Activated CD4-positive, alpha-beta T cell treated with anti-CD3 and anti-CD28 coated beads, Interleukin-2, amount 10 ng/mL, durations not matched to agents 7 days and 5 days (primary cell): ENCODE data around the gene NR1I2. TPM values are rescaled to one million over a fixed set of nuclear protein-coding genes. Genes with fewer than 3 reads are reported as not detected.

ENCODE experiments used
- CTCF ChIA-PET: fragments of 350-600 bp; sonication (Branson Sonifier 250); formaldehyde crosslinking; loops from one replicate; lab custom pipeline; 2021; ENCODE audit warnings: antibody characterized with exemption; lab: Charles Lee
- POLR2A ChIA-PET: fragments of 350-600 bp; sonication (Branson Sonifier 250); formaldehyde crosslinking; loops from one replicate; lab custom pipeline; 2021; ENCODE audit warnings: antibody characterized with exemption; lab: Charles Lee
- DNase-seq: peaks from one replicate; pipeline ENCODE4 v3.0.0-alpha.2; 2020
- H3K27ac Mint-ChIP-seq: one replicate; pipeline ENCODE4 v1.8.0; 2021; ENCODE audit warnings: mild to moderate bottlenecking, moderate library complexity, mixed read lengths
- H3K27me3 Mint-ChIP-seq: one replicate; pipeline ENCODE4 v1.8.0; 2021; ENCODE audit warnings: mixed read lengths
- H3K36me3 Mint-ChIP-seq: one replicate; pipeline ENCODE4 v1.8.0; 2021; ENCODE audit warnings: low read depth, mixed read lengths
- H3K4me1 Mint-ChIP-seq: one replicate; pipeline ENCODE4 v1.8.0; 2021; ENCODE audit warnings: mixed read lengths
- H3K4me3 Mint-ChIP-seq: one replicate; pipeline ENCODE4 v1.8.0; 2021; ENCODE audit warnings: mild to moderate bottlenecking, moderate library complexity, mixed read lengths
- H3K9me3 Mint-ChIP-seq: one replicate; pipeline ENCODE4 v1.8.0; 2021; ENCODE audit warnings: mixed read lengths
- total RNA-seq, 2 experiments: library from RNA; stranded (reverse); gene quantifications; one replicate each; pipeline ENCODE4 v1.2.3, GENCODE V29; 2021

Gene NR1I2
- total RNA-seq, 2 experiments from 2014 or later: 0.10 TPM; not detected in 1

DNA sequence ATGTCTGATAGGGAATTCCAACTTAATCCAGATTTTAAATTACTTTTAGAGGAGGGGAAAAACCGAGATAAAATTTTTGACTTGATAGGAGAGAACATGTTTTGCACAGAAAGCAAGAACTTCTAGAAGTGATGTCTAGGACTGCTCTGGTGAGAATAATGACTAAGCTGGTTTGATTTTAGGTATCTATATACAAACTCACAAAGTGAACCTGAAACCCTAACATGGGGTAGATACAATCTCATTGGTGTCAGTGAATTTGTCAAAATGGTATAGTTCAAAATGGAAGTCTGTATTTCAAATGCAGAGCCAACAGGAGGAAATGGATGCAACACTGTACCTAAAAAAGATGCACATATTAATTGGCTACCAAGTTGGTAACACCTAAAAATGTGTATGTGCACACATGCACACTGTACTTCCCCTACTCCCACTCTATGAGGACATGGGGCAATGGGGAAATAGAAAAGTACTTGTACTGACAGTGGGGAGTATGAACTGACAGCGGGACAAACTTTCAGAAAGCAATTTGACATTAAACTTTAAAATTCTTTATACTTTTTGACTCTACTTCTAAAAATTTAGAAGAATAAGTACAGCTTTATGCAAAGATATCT is 53.0 kb downstream of the NR1I2 start:
- peaks cover 2% of the 10 kb centered on the region for H3K36me3 Mint-ChIP-seq
- H3K27ac Mint-ChIP-seq: no peak overlapping the region
- POLR2A ChIA-PET: interaction anchor here (0.8 kb wide), 1 partner anchor 255 kb away, joined by 4 read pairs; no protein-coding TSS in a partner anchor
- CTCF ChIA-PET: no interaction called here
- no peaks in the 10 kb centered on the region for H3K27me3 Mint-ChIP-seq
- no peak overlapping the region for H3K4me3 Mint-ChIP-seq
- no peak for DNase-seq
- H3K9me3 Mint-ChIP-seq: no peaks in the 10 kb centered on the region
- H3K4me1 Mint-ChIP-seq: peaks cover 1% of the 10 kb centered on the region

GRCh38 chr3:119835556-119835955 is 53.7 kb downstream of the NR1I2 start:
- Mint-ChIP-seq H3K4me3 (no peak overlapping the region), H3K27me3 (no peaks in the 10 kb centered on the region), H3K27ac (no peak overlapping the region), H3K36me3 (peaks cover 2% of the 10 kb centered on the region), H3K4me1 (peaks cover 1% of the 10 kb centered on the region), H3K9me3 (no peaks in the 10 kb centered on the region)
- no peak for DNase-seq
- POLR2A ChIA-PET: interaction anchor here (0.7 kb wide), 1 partner anchor 35 kb away, joined by 4 read pairs; no protein-coding TSS in a partner anchor
- CTCF ChIA-PET: no interaction called here

DNA sequence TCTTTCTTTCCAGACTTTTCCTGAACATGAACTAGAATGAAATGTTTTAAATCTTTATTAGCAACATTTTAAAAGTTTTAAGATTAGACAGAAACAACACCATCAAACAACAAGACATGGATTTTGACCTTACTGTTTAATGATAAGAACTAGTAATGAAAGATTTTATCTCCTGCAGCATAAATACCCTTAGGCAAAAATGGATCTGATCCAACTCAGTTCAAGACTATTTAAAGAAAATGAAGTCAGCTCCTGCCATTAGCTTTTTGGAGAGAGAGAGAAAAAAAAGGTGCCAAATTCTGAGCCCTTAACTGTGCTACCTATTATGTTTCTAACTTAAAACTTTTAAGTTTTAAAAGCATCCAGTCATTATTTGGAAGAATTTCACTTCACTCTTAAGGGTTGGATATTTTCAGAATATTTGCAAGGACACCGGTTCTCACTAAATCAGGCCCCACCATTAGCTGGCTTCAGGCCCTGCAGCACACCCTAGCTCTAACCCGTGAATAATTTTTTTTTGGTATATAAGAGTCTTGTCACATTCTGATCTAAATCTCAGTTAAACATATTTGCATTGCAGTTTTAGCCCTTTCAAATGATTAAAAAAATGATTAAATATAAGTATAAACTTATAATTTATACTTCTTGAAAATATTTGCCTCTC is 60.0 kb downstream of the NR1I2 start:
- Mint-ChIP-seq H3K4me3 (no peak overlapping the region), H3K27me3 (no peaks in the 10 kb centered on the region), H3K27ac (no peak overlapping the region), H3K4me1 (no peaks in the 10 kb centered on the region), H3K36me3 (peaks cover 31% of the 10 kb centered on the region), H3K9me3 (peaks cover 7% of the 10 kb centered on the region)
- POLR2A ChIA-PET: no interaction called here
- CTCF ChIA-PET: no interaction called here
- no peak for DNase-seq

- Mint-ChIP-seq H3K27me3 (no peaks in the 10 kb centered on the region), H3K36me3 (peaks cover 49% of the 10 kb centered on the region), H3K27ac (no peak overlapping the region), H3K4me3 (no peak overlapping the region), H3K9me3 (peaks cover 10% of the 10 kb centered on the region), H3K4me1 (no peaks in the 10 kb centered on the region)
- ChIA-PET POLR2A (no interaction called here), CTCF (interaction anchor here (0.8 to 1.2 kb wide), 2 partner anchors 9 to 568 kb away, joined by 3 read pairs; no protein-coding TSS in a partner anchor)
- DNase-seq: no peak
Observed at GRCh38 chr3:119849126-119849525, 67.2 kb downstream of the NR1I2 start.

- Mint-ChIP-seq H3K27me3 (no peaks in the 10 kb centered on the region), H3K36me3 (peaks cover 69% of the 10 kb centered on the region), H3K4me1 (no peaks in the 10 kb centered on the region), H3K9me3 (peaks cover 31% of the 10 kb centered on the region), H3K4me3 (no peak overlapping the region), H3K27ac (no peak overlapping the region)
- ChIA-PET CTCF (no interaction called here), POLR2A (no interaction called here)
- DNase-seq: no peak
Observed at GRCh38 chr3:119856695-119857094, 74.8 kb downstream of the NR1I2 start.

- DNase-seq: no peak
- Mint-ChIP-seq H3K9me3 (peaks cover 30% of the 10 kb centered on the region), H3K27me3 (no peaks in the 10 kb centered on the region), H3K4me3 (no peak overlapping the region), H3K4me1 (no peaks in the 10 kb centered on the region), H3K27ac (no peak overlapping the region), H3K36me3 (peaks cover 75% of the 10 kb centered on the region)
- ChIA-PET POLR2A (no interaction called here), CTCF (interaction anchor here (0.6 to 1.0 kb wide), 2 partner anchors 55 to 167 kb away, joined by 3 read pairs; no protein-coding TSS in a partner anchor)
Observed at GRCh38 chr3:119858957-119859356, 77.1 kb downstream of the NR1I2 start.

GRCh38 chr3:119859728-119860127 is 77.8 kb downstream of the NR1I2 start:
- Mint-ChIP-seq H3K36me3 (peaks cover 71% of the 10 kb centered on the region), H3K4me1 (no peaks in the 10 kb centered on the region), H3K27ac (no peak overlapping the region), H3K4me3 (no peak overlapping the region), H3K9me3 (peaks cover 24% of the 10 kb centered on the region), H3K27me3 (no peaks in the 10 kb centered on the region)
- no peak for DNase-seq
- ChIA-PET CTCF (interaction anchor here (0.6 kb wide), 1 partner anchor 168 kb away, joined by 3 read pairs; no protein-coding TSS in a partner anchor), POLR2A (no interaction called here)

GRCh38 chr3:119861681-119862080 is 79.8 kb downstream of the NR1I2 start:
- Mint-ChIP-seq H3K4me1 (no peaks in the 10 kb centered on the region), H3K36me3 (peaks cover 61% of the 10 kb centered on the region), H3K4me3 (no peak overlapping the region), H3K27me3 (no peaks in the 10 kb centered on the region), H3K9me3 (peaks cover 17% of the 10 kb centered on the region), H3K27ac (no peak overlapping the region)
- DNase-seq: no peak
- ChIA-PET CTCF (no interaction called here), POLR2A (no interaction called here)

- Mint-ChIP-seq H3K9me3 (peaks cover 12% of the 10 kb centered on the region), H3K4me1 (no peaks in the 10 kb centered on the region)
- CTCF ChIA-PET: no interaction called here
Observed at GRCh38 chr3:119862616-119863015, 80.7 kb downstream of the NR1I2 start.

GRCh38 chr3:119864476-119864875 is 82.6 kb downstream of the NR1I2 start:
- DNase-seq: no peak
- Mint-ChIP-seq H3K4me3 (no peak overlapping the region), H3K9me3 (peaks cover 5% of the 10 kb centered on the region), H3K27me3 (no peaks in the 10 kb centered on the region), H3K4me1 (peaks cover 4% of the 10 kb centered on the region), H3K36me3 (peaks cover 43% of the 10 kb centered on the region), H3K27ac (no peak overlapping the region)
- POLR2A ChIA-PET: no interaction called here
- CTCF ChIA-PET: no interaction called here

More at GRCh38 chr3:119862616-119863015, 80.7 kb downstream of the NR1I2 start:
- Mint-ChIP-seq H3K27ac (no peak overlapping the region), H3K4me3 (no peak overlapping the region), H3K27me3 (no peaks in the 10 kb centered on the region), H3K36me3 (peaks cover 54% of the 10 kb centered on the region)
- POLR2A ChIA-PET: no interaction called here
- no peak for DNase-seq

Other genes with a start within 250 kb of the NR1I2 start
- gene CD80, start 222.5 kb upstream of the NR1I2 start, total RNA-seq: 1 to 10 TPM; 7.2 to 7.4 TPM
- gene ADPRH, start 202.6 kb upstream of the NR1I2 start, total RNA-seq: 1 to 10 TPM; 1.4 to 1.8 TPM
- not detected for gene PLA1A, start 184.2 kb upstream of the NR1I2 start, total RNA-seq
- gene POPDC2, start 121.5 kb upstream of the NR1I2 start, total RNA-seq: 1 to 10 TPM; 1.7 to 2.9 TPM
- gene COX17, start 104.7 kb upstream of the NR1I2 start, total RNA-seq: 10 to 100 TPM; 52.7 to 54.5 TPM
- gene CFAP91, start 79.1 kb upstream of the NR1I2 start, total RNA-seq: not detected